Measurements from ENCODE around the gene MS4A10. TPM values are rescaled to one million over a fixed set of nuclear protein-coding genes. Genes with fewer than 3 reads are reported as not detected.

Gene MS4A10
- total RNA-seq = not detected in 2 replicates

DNA sequence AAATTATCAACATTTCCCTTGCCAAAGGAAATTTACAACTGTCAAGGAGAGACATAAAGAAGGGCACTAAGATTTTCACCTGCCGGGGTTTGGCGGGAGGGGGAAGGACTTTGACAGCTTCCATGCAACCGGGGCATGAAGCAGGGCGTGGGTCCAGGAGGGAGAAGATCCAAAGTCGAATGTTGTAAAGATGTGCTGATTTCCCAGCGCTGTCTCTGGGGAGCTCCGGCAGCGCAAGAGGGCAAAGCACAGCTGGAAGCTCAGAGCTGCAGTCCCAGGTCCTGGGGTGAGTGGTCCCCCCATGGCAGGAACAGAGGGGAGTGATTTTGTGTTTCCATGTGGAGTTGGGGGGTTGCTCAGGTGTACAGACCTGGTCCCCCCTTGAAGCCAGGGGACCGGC, at the start of gene MS4A10:
Gene MS4A10 (plus strand): TSS at position 198 of the 400 bp plus-strand sequence. CDS start 5,003 bp downstream, outside the sequence.
- no peak for DNase-seq (ENCODE audit: low read depth)
- TF ChIP-seq, protein P1, sequence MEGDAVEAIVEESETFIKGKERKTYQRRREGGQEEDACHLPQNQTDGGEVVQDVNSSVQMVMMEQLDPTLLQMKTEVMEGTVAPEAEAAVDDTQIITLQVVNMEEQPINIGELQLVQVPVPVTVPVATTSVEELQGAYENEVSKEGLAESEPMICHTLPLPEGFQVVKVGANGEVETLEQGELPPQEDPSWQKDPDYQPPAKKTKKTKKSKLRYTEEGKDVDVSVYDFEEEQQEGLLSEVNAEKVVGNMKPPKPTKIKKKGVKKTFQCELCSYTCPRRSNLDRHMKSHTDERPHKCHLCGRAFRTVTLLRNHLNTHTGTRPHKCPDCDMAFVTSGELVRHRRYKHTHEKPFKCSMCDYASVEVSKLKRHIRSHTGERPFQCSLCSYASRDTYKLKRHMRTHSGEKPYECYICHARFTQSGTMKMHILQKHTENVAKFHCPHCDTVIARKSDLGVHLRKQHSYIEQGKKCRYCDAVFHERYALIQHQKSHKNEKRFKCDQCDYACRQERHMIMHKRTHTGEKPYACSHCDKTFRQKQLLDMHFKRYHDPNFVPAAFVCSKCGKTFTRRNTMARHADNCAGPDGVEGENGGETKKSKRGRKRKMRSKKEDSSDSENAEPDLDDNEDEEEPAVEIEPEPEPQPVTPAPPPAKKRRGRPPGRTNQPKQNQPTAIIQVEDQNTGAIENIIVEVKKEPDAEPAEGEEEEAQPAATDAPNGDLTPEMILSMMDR (conservative IDR thresholded peaks at IDR 0.05; ENCODE audit: low read depth, low read length) = no peak
- no peak within 1 kb of the TSS for H3K4me3 ChIP-seq (ENCODE audit: low read depth, low read length)

DNA sequence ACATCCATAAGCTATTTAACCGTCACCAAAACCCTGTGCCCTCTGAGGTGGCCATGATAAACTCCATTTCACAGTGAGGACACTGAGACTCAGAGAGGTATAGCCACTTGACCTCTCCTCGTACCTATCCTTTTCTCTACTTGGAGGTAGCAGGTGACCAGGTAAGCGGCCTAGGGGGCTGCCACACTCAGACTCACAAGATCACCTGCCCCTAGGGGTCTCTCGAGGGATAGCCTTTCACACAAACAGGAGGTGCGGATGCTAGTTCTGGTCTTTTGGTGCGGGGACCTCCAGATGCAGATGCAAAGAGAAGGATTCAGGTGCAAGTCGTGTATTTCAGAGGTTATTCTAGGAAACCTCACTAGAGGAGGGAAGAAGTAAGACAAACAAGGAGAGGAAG, 46.0 kb upstream of the MS4A10 start:
- no peak overlapping the region for H3K4me3 ChIP-seq (ENCODE audit: low read depth, low read length)
- no peak for DNase-seq (ENCODE audit: low read depth)
- TF ChIP-seq, protein P1 (conservative IDR thresholded peaks at IDR 0.05; ENCODE audit: low read depth, low read length) = no peak

DNA sequence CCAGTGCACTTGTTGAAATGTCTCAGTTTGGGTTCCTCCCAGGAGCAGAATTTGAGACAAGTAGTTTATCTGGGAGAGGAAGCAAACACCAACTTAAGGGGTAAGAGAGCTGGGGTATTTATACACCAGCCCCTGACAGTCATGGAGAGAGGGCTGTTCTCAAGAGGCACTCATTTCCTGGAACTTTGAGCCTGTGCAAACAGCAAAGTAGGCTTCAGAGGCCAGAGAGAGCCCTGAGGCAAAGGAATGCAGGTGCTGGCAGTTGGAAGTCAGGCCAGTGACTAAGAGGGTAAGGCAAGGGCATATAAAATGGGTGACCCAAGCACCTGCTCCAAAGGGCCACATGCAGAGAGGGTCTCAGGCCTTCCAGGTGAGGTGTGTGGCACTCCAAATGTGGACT, 44.6 kb upstream of the MS4A10 start:
- TF ChIP-seq, protein P1 (conservative IDR thresholded peaks at IDR 0.05; ENCODE audit: low read depth, low read length) = no peak
- no peak overlapping the region for H3K4me3 ChIP-seq (ENCODE audit: low read depth, low read length)
- no peak for DNase-seq (ENCODE audit: low read depth)

DNA sequence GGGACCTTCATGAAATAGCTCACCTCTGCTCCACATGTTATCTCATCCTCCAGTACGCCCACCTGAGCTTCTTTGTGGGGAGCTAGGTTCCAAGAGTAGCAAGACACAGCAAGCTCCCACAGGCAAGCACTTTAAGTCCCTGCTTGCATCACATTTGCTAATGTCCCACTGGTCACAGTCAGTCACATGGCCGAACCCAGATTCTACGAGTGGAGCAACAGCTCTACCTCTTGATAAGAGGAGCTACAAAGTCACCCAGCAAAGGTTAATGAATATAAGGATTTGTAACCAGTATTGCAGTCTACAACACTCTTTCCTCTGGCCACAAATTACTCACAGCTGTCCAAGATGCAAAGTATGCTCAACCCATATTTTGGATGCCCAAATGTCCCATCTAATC, 43.7 kb upstream of the MS4A10 start:
- DNase-seq (ENCODE audit: low read depth) = no peak
- no peak overlapping the region for H3K4me3 ChIP-seq (ENCODE audit: low read depth, low read length)
- TF ChIP-seq, protein P1 (conservative IDR thresholded peaks at IDR 0.05; ENCODE audit: low read depth, low read length) = no peak

DNA sequence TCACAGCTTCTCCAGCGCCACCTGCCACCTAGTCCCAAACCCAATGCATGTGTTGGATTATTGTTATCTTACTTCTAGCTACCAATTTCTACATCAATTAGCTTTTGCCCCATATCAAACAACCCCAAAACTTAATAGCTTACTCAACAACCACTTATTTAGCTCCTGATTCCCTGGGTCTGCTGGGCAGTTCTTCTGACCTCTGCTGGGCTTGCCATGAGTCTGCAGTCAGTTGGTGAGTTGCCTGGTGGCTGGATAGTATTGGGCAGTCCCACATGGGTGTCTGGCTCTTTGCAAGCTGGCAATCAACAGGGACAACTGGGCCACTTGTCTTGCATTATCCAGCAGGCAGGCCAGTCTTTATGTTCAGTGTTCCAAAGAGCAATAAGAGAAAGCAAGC, 42.1 kb upstream of the MS4A10 start:
- DNase-seq (ENCODE audit: low read depth) = no peak
- H3K4me3 ChIP-seq (ENCODE audit: low read depth, low read length) = no peak overlapping the region
- TF ChIP-seq, protein P1 (conservative IDR thresholded peaks at IDR 0.05; ENCODE audit: low read depth, low read length) = no peak

DNA sequence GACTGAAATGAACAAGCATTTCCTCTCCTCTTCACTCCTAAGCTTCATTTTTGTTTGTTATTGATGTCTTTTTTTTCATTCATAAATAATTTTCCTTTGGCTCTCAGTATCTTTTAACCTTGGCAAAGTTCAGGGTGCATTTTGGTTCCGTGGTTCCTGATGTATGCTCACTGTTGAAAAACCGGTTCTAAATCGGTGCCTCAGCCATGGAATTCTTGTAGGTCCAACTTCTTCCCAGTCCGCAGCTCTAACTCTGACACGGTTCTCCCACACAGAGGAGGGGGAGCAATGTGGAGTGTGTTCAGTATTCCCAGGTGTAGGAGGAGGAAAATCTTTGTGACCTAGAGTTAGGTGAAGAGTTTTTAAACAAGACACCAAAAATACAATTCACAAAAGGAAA, 41.0 kb upstream of the MS4A10 start:
- TF ChIP-seq, protein P1 (conservative IDR thresholded peaks at IDR 0.05; ENCODE audit: low read depth, low read length) = no peak
- no peak overlapping the region for H3K4me3 ChIP-seq (ENCODE audit: low read depth, low read length)
- no peak for DNase-seq (ENCODE audit: low read depth)

DNA sequence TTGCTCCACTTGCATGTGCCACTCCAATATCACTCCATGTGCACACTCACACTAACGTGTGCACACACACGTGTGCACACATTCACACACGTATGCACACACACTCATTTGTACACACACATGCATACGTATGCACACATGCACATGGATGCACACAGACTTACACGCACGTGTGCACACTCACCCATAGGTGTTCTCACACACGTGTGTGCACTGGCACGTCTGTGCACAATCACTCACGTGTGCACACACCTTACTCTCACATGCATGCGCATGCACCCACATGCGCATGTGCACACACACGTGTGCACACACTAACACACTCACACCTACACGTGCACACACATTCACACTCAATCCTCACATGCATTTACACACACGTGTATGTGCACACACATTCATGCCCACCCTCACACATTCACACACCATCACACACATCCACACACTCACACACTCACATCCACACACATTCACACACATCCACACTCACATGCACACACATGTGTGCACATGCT, 37.7 kb upstream of the MS4A10 start:
- no peak overlapping the region for H3K4me3 ChIP-seq (ENCODE audit: low read depth, low read length)
- TF ChIP-seq, protein P1 (conservative IDR thresholded peaks at IDR 0.05; ENCODE audit: low read depth, low read length) = no peak
- DNase-seq (ENCODE audit: low read depth) = no peak

Measured in epithelial cell of proximal tubule (primary cell).